Neural progenitor cell (in vitro differentiated cells): ENCODE data around the gene ECE2. TPM values are rescaled to one million over a fixed set of nuclear protein-coding genes. Genes with fewer than 3 reads are reported as not detected.

Experiments used
- DNase-seq: peaks from one replicate; pipeline ENCODE4 v3.0.0-alpha.2; 2016; ENCODE audit warnings: low spot score
- H2AFZ ChIP-seq: fragments of 200-600 bp; sonication (generic); replicated peaks from 2 replicates; pipeline ENCODE4 v1.6.1; 2016; ENCODE audit warnings: antibody characterized with exemption
- H3F3A ChIP-seq: fragments of 200-600 bp; sonication (generic); 2 replicates; pipeline ENCODE4 v1.6.1; 2016; ENCODE audit warnings: antibody characterized with exemption, low read depth
- H3K27ac ChIP-seq: fragments of 200-600 bp; sonication (generic); 2 replicates; pipeline ENCODE4 v1.5.1; 2016; ENCODE audit warnings: mild to moderate bottlenecking
- H3K27me3 ChIP-seq: fragments of 200-600 bp; sonication (generic); 2 replicates; pipeline ENCODE4 v1.6.1; 2016; ENCODE audit warnings: mild to moderate bottlenecking, moderate library complexity
- H3K36me3 ChIP-seq: fragments of 200-600 bp; sonication (generic); 2 replicates; pipeline ENCODE4 v1.5.1; 2016
- H3K4me1 ChIP-seq: fragments of 200-600 bp; sonication (generic); 2 replicates; pipeline ENCODE4 v1.6.1; 2016; ENCODE audit warnings: mixed run types
- H3K4me2 ChIP-seq: fragments of 200-600 bp; sonication (generic); 2 replicates; pipeline ENCODE4 v1.6.1; 2016
- H3K4me3 ChIP-seq: fragments of 200-600 bp; sonication (generic); 2 replicates; pipeline ENCODE4 v1.5.1; 2016
- H3K79me2 ChIP-seq: fragments of 200-600 bp; sonication (generic); 2 replicates; pipeline ENCODE4 v1.6.1; 2016; ENCODE audit warnings: low read depth
- H3K9ac ChIP-seq: fragments of 200-600 bp; sonication (generic); 2 replicates; pipeline ENCODE4 v1.6.1; 2016
- H3K9me3 ChIP-seq: fragments of 200-600 bp; sonication (generic); 2 replicates; pipeline ENCODE4 v1.5.1; 2016; ENCODE audit warnings: low read depth
- H4K20me1 ChIP-seq: fragments of 200-600 bp; sonication (generic); 2 replicates; pipeline ENCODE4 v1.6.1; 2016; ENCODE audit warnings: low read depth
- H3K27ac Mint-ChIP-seq: 3 replicates; pipeline ENCODE4 v1.8.0; 2021; ENCODE audit warnings: mixed read lengths
- H3K27me3 Mint-ChIP-seq: 2 replicates; pipeline ENCODE4 v1.8.0; 2022; ENCODE audit warnings: low read depth, mild to moderate bottlenecking, inconsistent platforms, moderate library complexity, mixed read lengths; ENCODE audit not compliant: insufficient read depth
- H3K36me3 Mint-ChIP-seq: 3 replicates; pipeline ENCODE4 v1.8.0; 2021; ENCODE audit warnings: mixed read lengths
- H3K4me1 Mint-ChIP-seq: 3 replicates; pipeline ENCODE4 v1.8.0; 2021; ENCODE audit warnings: mixed read lengths
- H3K4me3 Mint-ChIP-seq: 3 replicates; pipeline ENCODE4 v1.8.0; 2021; ENCODE audit warnings: mild to moderate bottlenecking, moderate library complexity, mixed read lengths
- H3K9me3 Mint-ChIP-seq: 3 replicates; pipeline ENCODE4 v1.8.0; 2020; ENCODE audit warnings: mixed read lengths
- CTCF ChIP-seq: fragments of 200-600 bp; sonication (generic); IDR thresholded peaks from 2 replicates; pipeline ENCODE4 v1.5.1; 2017; ENCODE audit warnings: antibody characterized with exemption, mild to moderate bottlenecking
- EZH2 ChIP-seq: fragments of 200-600 bp; sonication (generic); IDR thresholded peaks from 2 replicates; pipeline ENCODE4 v1.6.1; 2017; ENCODE audit warnings: antibody characterized with exemption, mild to moderate bottlenecking, moderate library complexity
- EZH2phosphoT487 ChIP-seq: fragments of 200-600 bp; sonication (generic); IDR thresholded peaks from 2 replicates; pipeline ENCODE4 v1.6.1; 2017; ENCODE audit warnings: antibody characterized with exemption
- microRNA counts: library from miRNA; unstranded; fragments of <30 nt; microRNA quantifications from one replicate; lab custom pipeline; 2016
- microRNA-seq: library from miRNA; unstranded; fragments of <30 nt; microRNA quantifications from one replicate; pipeline ENCODE4, GENCODE V29; 2016
- small RNA-seq: library from RNA; depleted of rRNA; stranded (forward); fragments of <200 nt; gene quantifications from one replicate; pipeline ENCODE3, GENCODE V24; 2015
- total RNA-seq: library from RNA; depleted of rRNA; stranded (reverse); fragments of >200 nt; gene quantifications from 2 replicates; pipeline ENCODE4 v1.2.3, GENCODE V29; 2015; ENCODE audit warnings: low replicate concordance

The ECE2 gene
- total RNA-seq, 1 donor from 2014 or later: not detected

- H3K27me3 ChIP-seq: no peaks in the 10 kb centered on the region
- no peaks in the 10 kb centered on the region for H3K9me3 ChIP-seq
- no peak overlapping the region for H3K9ac ChIP-seq
- H3F3A ChIP-seq: peaks cover 48% of the 10 kb centered on the region
- no peak overlapping the region for H3K4me2 ChIP-seq
- no peak for DNase-seq
- H3K4me3 ChIP-seq: no peak overlapping the region
- Mint-ChIP-seq H3K27me3 (peaks cover 5% of the 10 kb centered on the region), H3K4me3 (no peak overlapping the region), H3K36me3 (peaks cover 10% of the 10 kb centered on the region), H3K27ac (no peak overlapping the region), H3K9me3 (no peaks in the 10 kb centered on the region), H3K4me1 (peaks cover 36% of the 10 kb centered on the region)
- peaks cover 37% of the 10 kb centered on the region for H3K79me2 ChIP-seq
- TF ChIP-seq CTCF: no peak
- no peak for TF ChIP-seq EZH2phosphoT487
- TF ChIP-seq EZH2: no peak
- H3K27ac ChIP-seq: no peak overlapping the region
- H4K20me1 ChIP-seq: peaks cover 79% of the 10 kb centered on the region
- no peaks in the 10 kb centered on the region for H3K36me3 ChIP-seq
- peaks cover 33% of the 10 kb centered on the region for H3K4me1 ChIP-seq
- H2AFZ ChIP-seq: no peak overlapping the region
Measured at GRCh38 chr3:184341925-184342324, 66.1 kb downstream of the ECE2 start.

MicroRNAs within 50 kb of the gene (microRNA counts, 767-probe panel; counts per million panel counts)
- microRNA hsa-miR-1224-3p (lab: Ali Mortazavi, UCI) (460 counts per million, percentile 90 among the panel's probes with 10 or more counts), microRNA hsa-miR-1224-5p (lab: Ali Mortazavi, UCI) (460 counts per million, percentile 90 among the panel's probes with 10 or more counts)

Small RNA genes lying within 50 kb of the gene (microRNA-seq; reads per million reads assigned to microRNA genes)
- gene MIR1224: not detected

Small RNA genes lying within 50 kb of the gene (small RNA-seq; reads per million reads assigned to genes)
- gene MIR1224 (not detected), gene SNORD66 (102 reads per million, percentile 98 among the genes with 10 or more reads in this experiment)

Other genes with a start within 250 kb of the ECE2 start
- gene HTR3D, start 244.3 kb upstream of the ECE2 start, total RNA-seq: not detected in 2 replicates
- not detected in 2 replicates for gene HTR3C, start 223.0 kb upstream of the ECE2 start, total RNA-seq
- not detected in 2 replicates for gene HTR3E, start 179.0 kb upstream of the ECE2 start, total RNA-seq
- gene EIF2B5, start 140.7 kb upstream of the ECE2 start, total RNA-seq: 36.4 and 69.1 TPM in 2 replicates
- 29.8 and 59.2 TPM in 2 replicates for gene DVL3, start 120.6 kb upstream of the ECE2 start, total RNA-seq
- 309 and 335 TPM in 2 replicates for gene AP2M1, start 101.2 kb upstream of the ECE2 start, total RNA-seq
- gene ABCF3, start 89.8 kb upstream of the ECE2 start, total RNA-seq: 22.0 and 30.4 TPM in 2 replicates
- gene VWA5B2, start 46.4 kb upstream of the ECE2 start, total RNA-seq: not detected in 2 replicates
- gene ALG3, start 27.1 kb upstream of the ECE2 start, total RNA-seq: 23.7 and 39.1 TPM in 2 replicates
- 3.7 and 6.0 TPM in 2 replicates for gene EEF1AKMT4, start 26.4 kb upstream of the ECE2 start, total RNA-seq
- 0.71 TPM in 1 of 2 replicates, not detected in the other for gene CAMK2N2, start 14.5 kb upstream of the ECE2 start, total RNA-seq
- 234 and 476 TPM in 2 replicates for gene PSMD2, start 23.2 kb downstream of the ECE2 start, total RNA-seq
- 137 and 207 TPM in 2 replicates for gene EIF4G1, start 38.6 kb downstream of the ECE2 start, total RNA-seq
- gene FAM131A, start 61.6 kb downstream of the ECE2 start, total RNA-seq: 17.2 and 37.7 TPM in 2 replicates
- 16.5 and 38.2 TPM in 2 replicates for gene CLCN2, start 85.6 kb downstream of the ECE2 start, total RNA-seq
- 128 and 173 TPM in 2 replicates for gene POLR2H, start 85.7 kb downstream of the ECE2 start, total RNA-seq
- 0.31 and 2.3 TPM in 2 replicates for gene THPO, start 102.2 kb downstream of the ECE2 start, total RNA-seq
- gene CHRD, start 104.0 kb downstream of the ECE2 start, total RNA-seq: 2.3 and 6.8 TPM in 2 replicates